Small intestine (tissue), 7 donors: ENCODE results near the gene SERGEF. TPM values are rescaled to one million over a fixed set of nuclear protein-coding genes. Genes with fewer than 3 reads are reported as not detected.

Experiments
- DNase-seq, 2 donors: peaks; one replicate each; pipeline versions ENCODE4 v3.0.0 to v3.0.0-alpha.2; 2013
- FAIRE-seq: peaks from 2 replicates; lab custom pipeline; 2012; peaks lifted over from hg19 to GRCh38; lab: Jason Lieb, UNC
- H3K27ac ChIP-seq, 3 donors: one replicate each; pipeline ENCODE4 v1.5.1; 2013; ENCODE audit warnings: low read length in 2 of 3, mild to moderate bottlenecking in 2 of 3, control low read depth in 1 of 3, inconsistent platforms in 1 of 3, low read depth in 1 of 3, moderate library complexity in 1 of 3
- H3K27me3 ChIP-seq, 3 donors: one replicate each; pipeline ENCODE4 v1.6.1; 2013; ENCODE audit warnings: low read length in 3 of 3, inconsistent platforms in 1 of 3; ENCODE audit not compliant: control insufficient read depth in 3 of 3, insufficient read depth in 3 of 3
- H3K36me3 ChIP-seq, 3 donors: one replicate each; pipeline ENCODE4 v1.6.1; 2013; ENCODE audit warnings: low read length in 3 of 3, inconsistent platforms in 1 of 3, low read depth in 1 of 3, mild to moderate bottlenecking in 1 of 3, moderate library complexity in 1 of 3; ENCODE audit not compliant: control insufficient read depth in 3 of 3, insufficient read depth in 2 of 3
- H3K4me1 ChIP-seq, 3 donors: one replicate each; pipeline ENCODE4 v1.6.1; 2013; ENCODE audit warnings: low read length in 2 of 3, inconsistent platforms in 1 of 3, low read depth in 1 of 3, mild to moderate bottlenecking in 1 of 3, moderate library complexity in 1 of 3; ENCODE audit not compliant: control insufficient read depth in 3 of 3, insufficient read depth in 2 of 3
- H3K4me3 ChIP-seq, 3 donors: one replicate each; pipeline ENCODE4 v1.5.1; 2013; ENCODE audit warnings: low read length in 3 of 3, control low read depth in 1 of 3, inconsistent platforms in 1 of 3, low read depth in 1 of 3, mild to moderate bottlenecking in 1 of 3, moderate library complexity in 1 of 3
- H3K9me3 ChIP-seq, 2 donors: one replicate each; pipeline ENCODE4 v1.6.1; 2013; ENCODE audit warnings: low read depth in 1 of 2, low read length in 1 of 2; ENCODE audit not compliant: control insufficient read depth in 2 of 2, insufficient read depth in 1 of 2
- WGBS, 3 donors: extraction: QIAGEN DNeasy Blood & Tissue Kit; methylation state at CpG; one replicate each; pipeline ENCODE4 v1.1.7; 2013; 5-methylcytosine and 5-hydroxymethylcytosine counted together
- polyA plus RNA-seq, 4 donors: library from polyadenylated mRNA; stranded (reverse) in 3 of 4; unstranded in 1 of 4; fragments of 200-250 nt in 3 of 4; fragments of 120-200 nt in 1 of 4; gene quantifications; one replicate each; pipeline versions ENCODE4 v1.2.1 to v1.2.3, GENCODE V29; 2013
- donor health status: healthy with polysubstance abuse.
- donor health status: control.
- donor health status: control.
- donor health status: Bipolar disorder and iron deficiency.
- donor health status: healthy.

Gene SERGEF
- polyA plus RNA-seq, 4 donors, result 19.2 to 31.1 (median 27.0) TPM

DNA sequence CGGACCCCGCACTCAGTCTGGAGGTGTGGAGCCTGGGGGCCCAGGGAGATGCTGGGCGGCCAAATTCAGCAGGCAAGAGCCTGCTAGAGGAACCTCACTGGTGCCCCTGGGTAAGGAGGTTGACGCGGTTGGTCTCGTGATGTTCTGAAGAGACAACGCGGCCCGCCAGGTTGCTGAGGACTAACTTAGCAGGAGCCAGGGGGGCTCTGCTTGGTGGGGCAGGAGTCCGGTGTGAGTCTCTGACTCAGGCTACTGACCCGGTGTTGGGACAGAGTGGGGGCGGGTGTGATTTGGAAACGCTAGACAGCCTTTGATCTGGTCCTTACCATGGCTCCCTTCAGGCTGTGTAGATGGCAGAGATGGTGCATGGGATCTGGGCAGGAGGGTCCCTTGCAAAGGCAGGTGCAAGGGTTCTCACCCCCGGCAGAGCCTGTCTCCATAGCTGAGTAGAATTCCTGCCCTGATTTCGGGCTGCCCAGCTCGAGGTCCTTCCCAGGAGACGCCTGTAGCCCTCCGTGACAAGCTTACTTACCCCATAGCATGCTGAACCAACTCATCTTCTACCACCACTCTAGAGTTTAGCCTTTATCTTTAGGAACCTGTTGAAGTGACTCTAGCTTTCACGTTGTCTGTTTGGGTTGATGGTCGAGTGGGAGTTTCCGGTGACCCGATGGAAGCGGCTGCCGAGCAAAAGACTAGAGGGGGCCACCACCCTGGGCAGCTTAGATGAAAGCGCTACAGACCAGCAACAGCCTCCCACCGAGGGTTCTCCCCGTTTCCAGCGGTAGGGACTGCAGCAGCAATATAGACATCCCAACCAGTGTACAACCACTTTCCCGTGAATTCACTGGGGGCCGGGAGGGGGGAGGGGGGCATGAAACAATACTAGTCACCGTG is 239.9 kb downstream of the SERGEF start:
- H3K36me3 ChIP-seq, result peaks cover 0 to 3% (median 0%) of the 10 kb centered on the region in 3 donors
- H3K4me1 ChIP-seq, result peaks cover 0 to 17% (median 7%) of the 10 kb centered on the region in 3 donors
- DNase-seq, result no peak
- 92 to 93% (median 93%) methylated on average over 31 of the region's 31 CpGs for WGBS, 3 donors
- FAIRE-seq, result no peak
- H3K9me3 ChIP-seq, result no peaks in the 10 kb centered on the region
- no peak overlapping the region for H3K27ac ChIP-seq
- H3K4me3 ChIP-seq, result no peak overlapping the region
- no peaks in the 10 kb centered on the region for H3K27me3 ChIP-seq

DNA sequence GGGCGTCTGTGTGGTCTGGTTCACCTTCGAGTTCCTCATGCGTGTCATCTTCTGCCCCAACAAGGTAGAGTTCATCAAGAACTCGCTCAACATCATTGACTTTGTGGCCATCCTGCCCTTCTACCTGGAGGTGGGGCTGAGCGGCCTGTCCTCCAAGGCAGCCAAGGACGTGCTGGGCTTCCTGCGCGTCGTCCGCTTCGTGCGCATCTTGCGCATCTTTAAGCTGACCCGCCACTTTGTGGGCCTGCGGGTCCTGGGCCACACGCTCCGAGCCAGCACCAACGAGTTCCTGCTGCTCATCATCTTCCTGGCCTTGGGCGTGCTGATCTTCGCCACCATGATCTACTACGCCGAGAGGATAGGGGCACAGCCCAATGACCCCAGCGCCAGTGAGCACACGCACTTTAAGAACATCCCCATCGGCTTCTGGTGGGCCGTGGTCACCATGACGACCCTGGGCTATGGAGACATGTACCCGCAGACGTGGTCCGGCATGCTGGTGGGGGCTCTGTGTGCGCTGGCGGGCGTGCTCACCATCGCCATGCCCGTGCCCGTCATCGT is 240.9 kb downstream of the SERGEF start:
- no peak for DNase-seq
- Histone ChIP-seq H3K4me3 (no peak overlapping the region), H3K9me3 (no peaks in the 10 kb centered on the region), H3K27ac (no peak overlapping the region), H3K27me3 (no peaks in the 10 kb centered on the region), H3K4me1 (peaks cover 0 to 17% (median 7%) of the 10 kb centered on the region in 3 donors), H3K36me3 (peaks cover 0 to 3% (median 0%) of the 10 kb centered on the region in 3 donors)
- no peak for FAIRE-seq
- WGBS, 3 donors, result 96 to 98% (median 96%) methylated on average over 37 of the region's 37 CpGs

DNA sequence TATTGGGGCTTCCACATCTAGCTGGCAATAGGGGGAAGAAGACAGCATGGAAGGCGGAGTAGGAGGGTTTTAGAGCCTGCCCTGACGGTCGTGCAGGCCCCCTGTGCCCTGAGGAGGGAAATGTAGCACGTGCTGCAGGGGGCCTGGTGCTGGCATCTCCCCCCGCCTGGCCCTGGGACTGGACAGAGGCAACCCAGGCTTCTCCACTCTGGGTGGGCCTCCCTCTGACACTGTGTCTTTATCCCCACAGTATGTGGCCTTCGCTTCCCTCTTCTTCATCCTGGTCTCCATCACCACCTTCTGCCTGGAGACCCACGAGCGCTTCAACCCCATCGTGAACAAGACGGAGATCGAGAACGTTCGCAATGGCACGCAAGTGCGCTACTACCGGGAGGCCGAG is 241.4 kb downstream of the SERGEF start:
- Histone ChIP-seq H3K36me3 (peaks cover 0 to 3% (median 0%) of the 10 kb centered on the region in 3 donors), H3K4me1 (peaks cover 0 to 17% (median 7%) of the 10 kb centered on the region in 3 donors), H3K4me3 (no peak overlapping the region), H3K9me3 (no peaks in the 10 kb centered on the region), H3K27ac (no peak overlapping the region), H3K27me3 (no peaks in the 10 kb centered on the region)
- WGBS, 3 donors, result 94 to 95% (median 95%) methylated on average over 17 of the region's 17 CpGs
- DNase-seq (no peak), FAIRE-seq (no peak)

GRCh38 chr11:17770917-17771316 is 241.9 kb downstream of the SERGEF start:
- H3K27me3 ChIP-seq, result no peaks in the 10 kb centered on the region
- peaks cover 0 to 17% (median 7%) of the 10 kb centered on the region in 3 donors for H3K4me1 ChIP-seq
- no peaks in the 10 kb centered on the region for H3K9me3 ChIP-seq
- H3K4me3 ChIP-seq, result no peak overlapping the region
- H3K36me3 ChIP-seq, result peaks cover 0 to 3% (median 0%) of the 10 kb centered on the region in 3 donors
- FAIRE-seq, result no peak
- DNase-seq, result peak; percentile 5 to 26
- no peak overlapping the region for H3K27ac ChIP-seq

DNA sequence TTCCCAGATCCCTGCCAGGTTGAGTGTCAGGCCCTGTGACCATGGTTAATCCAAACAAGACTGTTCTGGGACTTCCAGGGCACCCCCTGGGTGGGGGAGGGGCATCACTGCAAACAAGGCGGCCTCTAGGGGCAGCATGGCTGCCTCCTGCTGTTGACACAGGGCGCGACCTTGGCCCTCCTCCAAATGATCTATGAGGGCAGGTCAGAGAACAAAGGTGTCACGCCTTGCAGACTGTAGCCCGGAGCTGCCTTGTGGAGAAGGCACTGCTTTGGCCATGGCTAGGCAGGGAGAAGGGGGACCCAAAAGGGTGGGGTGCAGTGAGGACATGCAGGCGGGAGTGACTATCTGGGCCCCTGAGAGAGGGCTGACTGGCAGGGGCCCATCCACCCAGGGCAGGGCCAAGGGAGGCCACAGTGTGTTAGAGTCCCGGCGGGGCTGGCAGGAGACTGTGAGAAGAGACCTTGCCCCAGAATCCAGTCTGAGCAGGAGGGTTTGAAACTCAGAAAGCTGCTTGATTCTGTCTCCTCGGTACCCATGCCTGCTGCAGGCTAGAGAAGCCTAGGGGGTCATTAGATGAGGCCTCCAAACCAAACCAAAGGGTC is 242.7 kb downstream of the SERGEF start:
- Histone ChIP-seq H3K9me3 (no peaks in the 10 kb centered on the region), H3K36me3 (peaks cover 0 to 3% (median 0%) of the 10 kb centered on the region in 3 donors), H3K27me3 (no peaks in the 10 kb centered on the region), H3K4me1 (peaks cover 0 to 17% (median 7%) of the 10 kb centered on the region in 3 donors), H3K4me3 (no peak overlapping the region), H3K27ac (peak overlapping the region in 2 of 3 donors; percentile 25 to 28)
- no peak for FAIRE-seq
- DNase-seq, result peak; percentile 88 to 94
- 16 to 49% (median 37%) methylated on average over 9 of the region's 9 CpGs for WGBS, 3 donors

DNA sequence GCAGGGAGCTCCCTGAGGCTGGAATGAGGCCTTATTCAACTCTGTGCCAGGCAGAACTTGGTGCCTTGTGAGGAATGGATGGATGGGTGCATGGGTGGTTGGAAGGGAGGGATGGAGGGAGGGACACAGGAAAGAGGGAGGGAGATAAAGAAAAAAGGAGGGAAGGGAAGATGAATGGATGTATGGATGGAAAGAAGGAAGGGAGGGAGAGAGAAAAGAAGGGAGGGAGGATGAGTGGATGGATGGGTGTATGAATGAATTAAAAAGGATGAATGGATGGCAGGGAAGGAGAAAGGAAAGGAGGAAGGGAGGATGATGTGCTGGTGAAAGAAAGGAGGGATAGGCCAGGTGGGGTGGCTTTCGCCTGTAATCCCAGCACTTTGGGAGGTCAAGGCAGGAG is 243.6 kb downstream of the SERGEF start:
- Histone ChIP-seq H3K4me1 (peaks cover 0 to 17% (median 7%) of the 10 kb centered on the region in 3 donors), H3K9me3 (no peaks in the 10 kb centered on the region), H3K27me3 (no peaks in the 10 kb centered on the region), H3K4me3 (no peak overlapping the region), H3K27ac (no peak overlapping the region), H3K36me3 (peaks cover 0 to 3% (median 0%) of the 10 kb centered on the region in 3 donors)
- FAIRE-seq, result no peak
- WGBS, 3 donors, result 94 to 100% (median 96%) methylated on average over 1 of the region's 1 CpG
- DNase-seq, result no peak

DNA sequence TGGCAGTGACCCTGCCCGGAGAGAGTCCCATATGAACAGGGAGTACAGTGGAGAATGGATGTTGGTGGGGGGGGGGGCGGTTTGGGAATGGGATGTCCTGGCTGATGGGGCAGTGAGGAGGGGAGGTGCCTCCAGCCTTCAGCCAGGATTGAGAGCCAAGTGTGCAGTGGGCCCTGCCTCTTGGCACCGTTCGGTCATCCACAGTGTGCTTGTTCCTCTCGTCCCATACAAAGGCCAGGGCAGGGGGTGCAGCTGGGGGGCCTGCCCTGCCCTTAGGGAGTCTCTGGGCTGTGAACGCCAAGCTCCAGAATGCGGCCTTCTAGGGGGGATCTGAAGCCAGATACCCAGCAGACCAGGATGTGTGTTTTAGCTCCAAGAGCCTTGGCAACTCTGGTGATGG is 244.3 kb downstream of the SERGEF start:
- Histone ChIP-seq H3K27me3 (no peaks in the 10 kb centered on the region), H3K4me3 (no peak overlapping the region), H3K36me3 (peaks cover 0 to 3% (median 0%) of the 10 kb centered on the region in 3 donors), H3K4me1 (peaks cover 0 to 17% (median 7%) of the 10 kb centered on the region in 3 donors), H3K27ac (no peak overlapping the region), H3K9me3 (no peaks in the 10 kb centered on the region)
- FAIRE-seq (no peak), DNase-seq (no peak)
- 91 to 94% (median 92%) methylated on average over 5 to 7 of the region's 7 CpGs for WGBS, 3 donors

DNA sequence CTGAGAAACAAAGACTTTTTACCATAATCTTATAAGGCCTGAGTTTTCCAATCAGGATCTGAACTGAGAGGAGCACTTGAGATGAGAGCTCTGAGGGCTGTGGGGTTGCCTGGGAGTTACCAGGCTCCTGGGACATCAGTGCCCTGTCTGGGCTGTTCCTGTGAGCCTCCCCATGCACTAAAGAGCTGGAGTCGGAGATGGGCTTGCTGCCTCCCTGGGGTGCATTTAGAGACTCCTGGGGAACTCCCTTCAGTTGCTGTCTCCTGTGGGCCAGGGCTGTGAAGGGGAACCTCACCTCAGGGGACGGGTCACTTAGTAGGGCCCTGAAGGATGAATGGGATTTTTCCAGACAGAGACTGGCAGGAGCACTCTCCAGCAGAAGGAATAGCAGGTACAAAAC is 244.9 kb downstream of the SERGEF start:
- FAIRE-seq (no peak), DNase-seq (no peak)
- Histone ChIP-seq H3K27ac (no peak overlapping the region), H3K9me3 (no peaks in the 10 kb centered on the region), H3K4me3 (no peak overlapping the region), H3K36me3 (peaks cover 0 to 3% (median 0%) of the 10 kb centered on the region in 3 donors), H3K27me3 (no peaks in the 10 kb centered on the region), H3K4me1 (peaks cover 0 to 17% (median 7%) of the 10 kb centered on the region in 3 donors)
- WGBS, 3 donors, result 83 to 90% (median 85%) methylated on average over 2 of the region's 2 CpGs
